Measurements from ENCODE around the gene COTL1.
"Not testable (repeated sequence)": the region's sequence is repeated elsewhere in the genome, so short reads cannot be mapped to it uniquely, and the experiment has no call there.

Gene COTL1

DNA sequence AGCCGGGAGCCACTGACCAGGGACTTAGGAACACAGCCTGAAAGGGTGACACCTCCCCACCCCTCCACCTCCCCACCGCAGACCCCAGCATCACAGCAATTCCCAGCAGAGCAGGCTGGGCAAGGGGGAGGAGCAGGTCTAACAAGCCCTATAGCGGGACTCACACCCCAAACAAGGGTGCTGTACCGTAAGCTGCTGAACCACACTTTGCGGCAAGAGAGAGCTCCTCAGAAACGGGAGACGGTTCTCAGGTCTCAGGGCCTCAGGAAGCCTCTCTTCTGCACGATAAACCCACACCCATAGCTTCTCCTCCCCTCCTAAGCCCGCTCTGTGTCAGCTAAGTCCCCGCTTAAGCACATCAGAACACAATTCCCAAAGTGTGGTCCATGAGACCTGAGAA lies 11.7 kb upstream of the COTL1 start:
- no peaks in the 10 kb centered on the region for H3K27me3 ChIP-seq (ENCODE audit: control insufficient read depth, insufficient read depth, low read length)
- H3K27ac ChIP-seq (ENCODE audit: low read depth, low read length), result no peak overlapping the region
- no peaks in the 10 kb centered on the region for H3K9me3 ChIP-seq (ENCODE audit: control insufficient read depth, insufficient read depth, low read depth, low read length)
- no peaks in the 10 kb centered on the region for H3K36me3 ChIP-seq (ENCODE audit: control insufficient read depth, insufficient read depth, low read length)
- peaks cover 6% of the 10 kb centered on the region for H3K4me1 ChIP-seq (ENCODE audit: control insufficient read depth, insufficient read depth, low read length)
- no peak overlapping the region for H3K4me3 ChIP-seq (ENCODE audit: low read depth, low read length)
- no peak overlapping the region for H3K9ac ChIP-seq (ENCODE audit: low read length)

DNA sequence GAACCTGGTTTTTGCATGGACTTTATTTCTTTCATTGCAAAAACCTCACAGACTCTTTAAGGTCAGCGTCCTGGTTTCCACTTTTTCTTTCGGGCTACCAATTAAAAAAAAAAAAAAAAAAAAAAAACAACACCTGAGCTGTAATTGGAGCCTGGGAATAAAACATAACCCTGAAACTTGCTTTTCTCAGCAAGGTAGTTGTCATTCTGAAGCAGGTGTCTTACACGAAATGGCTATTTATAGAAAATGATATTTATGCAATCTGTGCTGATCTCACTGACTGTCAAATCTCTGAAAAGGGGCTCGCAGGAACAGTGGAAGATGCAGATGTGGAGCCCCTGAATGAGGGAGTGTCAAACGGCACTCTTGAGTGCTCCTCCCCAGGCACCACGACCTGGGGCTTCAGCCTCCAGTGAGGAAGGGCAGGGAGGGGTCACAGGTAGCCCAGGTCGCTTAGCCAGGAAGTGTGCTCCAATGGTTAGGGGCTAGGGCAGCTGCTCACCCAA lies 10.4 kb upstream of the COTL1 start:
- peaks cover 6% of the 10 kb centered on the region for H3K4me1 ChIP-seq (ENCODE audit: control insufficient read depth, insufficient read depth, low read length)
- H3K27me3 ChIP-seq (ENCODE audit: control insufficient read depth, insufficient read depth, low read length), result no peaks in the 10 kb centered on the region
- H3K9ac ChIP-seq (ENCODE audit: low read length), result no peak overlapping the region
- H3K9me3 ChIP-seq (ENCODE audit: control insufficient read depth, insufficient read depth, low read depth, low read length), result no peaks in the 10 kb centered on the region
- no peaks in the 10 kb centered on the region for H3K36me3 ChIP-seq (ENCODE audit: control insufficient read depth, insufficient read depth, low read length)
- no peak overlapping the region for H3K27ac ChIP-seq (ENCODE audit: low read depth, low read length)
- no peak overlapping the region for H3K4me3 ChIP-seq (ENCODE audit: low read depth, low read length)

DNA sequence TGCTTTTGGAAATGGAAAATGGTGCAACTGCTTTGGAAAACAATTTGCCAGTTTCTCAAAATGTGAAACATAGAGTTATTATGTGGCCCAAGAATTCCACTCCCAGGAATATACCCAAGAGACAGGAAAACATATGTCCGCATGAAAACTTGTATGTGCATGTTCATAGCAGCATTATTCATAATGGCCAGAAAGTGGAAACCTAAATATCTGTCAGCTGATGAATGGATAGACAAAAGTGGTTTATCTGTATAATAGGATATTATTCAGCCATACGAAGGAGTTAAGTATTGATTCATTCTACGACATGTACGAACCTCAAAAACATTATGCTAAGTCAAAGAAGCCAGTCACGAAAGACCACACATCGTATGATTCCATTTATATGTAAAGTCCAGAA lies 7.7 kb upstream of the COTL1 start:
- H3K4me3 ChIP-seq (ENCODE audit: low read depth, low read length), result no peak overlapping the region
- no peaks in the 10 kb centered on the region for H3K36me3 ChIP-seq (ENCODE audit: control insufficient read depth, insufficient read depth, low read length)
- no peaks in the 10 kb centered on the region for H3K27me3 ChIP-seq (ENCODE audit: control insufficient read depth, insufficient read depth, low read length)

DNA sequence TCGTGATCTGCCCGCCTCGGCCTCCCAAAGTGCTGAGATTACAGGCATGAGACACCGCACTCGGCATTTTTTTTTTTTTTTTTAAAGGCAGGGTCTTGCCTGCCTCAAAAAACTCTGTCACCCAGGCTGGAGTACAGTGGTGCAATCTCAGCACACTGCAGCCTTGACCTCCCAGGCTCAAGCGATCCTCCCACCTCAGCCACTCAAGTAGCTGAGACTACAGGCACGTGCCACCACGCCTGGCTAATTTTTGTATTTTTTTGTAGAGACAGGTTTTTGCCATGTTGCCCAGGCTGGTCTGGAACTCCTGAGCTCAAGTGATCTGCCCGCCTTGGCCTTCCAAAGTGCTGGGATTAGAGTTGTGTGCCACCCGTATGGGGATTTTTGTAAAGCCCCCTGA lies 3.0 kb upstream of the COTL1 start:
- not testable (repeated sequence) for H3K27me3 ChIP-seq (ENCODE audit: control insufficient read depth, insufficient read depth, low read length); H3K27ac ChIP-seq (ENCODE audit: low read depth, low read length); H3K9ac ChIP-seq (ENCODE audit: low read length); H3K36me3 ChIP-seq (ENCODE audit: control insufficient read depth, insufficient read depth, low read length); H3K4me3 ChIP-seq (ENCODE audit: low read depth, low read length); H3K9me3 ChIP-seq (ENCODE audit: control insufficient read depth, insufficient read depth, low read depth, low read length)
- peaks cover 20% of the 10 kb centered on the region for H3K4me1 ChIP-seq (ENCODE audit: control insufficient read depth, insufficient read depth, low read length)

More for the DNA sequence above, 7.7 kb upstream of the COTL1 start:
- Histone ChIP-seq H3K27ac (ENCODE audit: low read depth, low read length) (no peak overlapping the region), H3K9ac (ENCODE audit: low read length) (no peak overlapping the region), H3K4me1 (ENCODE audit: control insufficient read depth, insufficient read depth, low read length) (peaks cover 10% of the 10 kb centered on the region), H3K9me3 (ENCODE audit: control insufficient read depth, insufficient read depth, low read depth, low read length) (no peaks in the 10 kb centered on the region)

DNA sequence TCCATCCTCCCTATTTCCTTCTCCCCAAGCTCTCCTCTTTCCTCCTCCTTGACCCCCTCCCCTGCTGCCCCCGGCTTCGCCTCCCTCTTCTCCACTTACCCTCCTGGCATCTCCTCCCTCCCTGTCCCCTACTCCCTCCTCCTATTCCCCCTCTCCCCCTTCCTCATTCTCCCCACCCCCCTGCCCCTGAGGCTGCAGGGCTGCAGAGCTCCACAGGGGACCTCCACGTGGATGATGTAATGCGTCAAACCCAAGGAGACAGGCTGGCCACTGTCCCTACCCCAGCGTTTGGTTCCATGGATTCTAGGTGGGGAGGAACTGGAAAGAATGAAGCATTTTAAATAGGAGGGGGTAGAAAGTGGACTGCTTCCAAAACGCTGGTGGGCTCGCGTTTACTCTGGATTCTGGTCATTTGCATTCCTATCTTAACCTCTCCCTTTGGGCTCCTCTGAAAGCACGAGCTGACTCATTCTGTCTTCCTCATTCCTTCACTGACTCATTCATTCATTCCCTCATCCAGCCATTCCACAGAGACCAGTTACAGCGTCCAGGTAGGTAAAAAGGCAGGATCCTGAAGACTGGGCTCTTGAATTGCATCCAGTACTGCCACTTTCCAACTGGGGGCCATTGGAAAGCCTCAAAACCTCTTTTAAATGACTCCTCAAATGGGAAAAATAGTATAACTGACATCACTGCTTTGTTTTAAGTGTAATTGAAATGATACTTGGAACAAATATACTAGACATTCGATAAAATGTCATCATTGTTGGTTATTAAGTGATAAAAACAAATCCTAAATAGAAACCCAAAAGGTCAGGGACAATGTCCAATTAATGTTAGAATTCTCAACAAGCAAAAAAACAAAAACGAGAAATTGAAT lies 943 bp upstream of the COTL1 start:
- H3K27ac ChIP-seq (ENCODE audit: low read depth, low read length), result peak overlapping the region; percentile 80
- peaks cover 12% of the 10 kb centered on the region; the same call in 1 of the 2 replicates for H3K36me3 ChIP-seq (ENCODE audit: control insufficient read depth, insufficient read depth, low read length)
- peak overlapping the region; percentile 90 for H3K4me3 ChIP-seq (ENCODE audit: low read depth, low read length)
- peaks cover 40% of the 10 kb centered on the region for H3K4me1 ChIP-seq (ENCODE audit: control insufficient read depth, insufficient read depth, low read length)
- no peaks in the 10 kb centered on the region for H3K9me3 ChIP-seq (ENCODE audit: control insufficient read depth, insufficient read depth, low read depth, low read length)
- H3K9ac ChIP-seq (ENCODE audit: low read length), result peak overlapping the region; percentile 77
- peaks cover 9% of the 10 kb centered on the region for H3K27me3 ChIP-seq (ENCODE audit: control insufficient read depth, insufficient read depth, low read length)

DNA sequence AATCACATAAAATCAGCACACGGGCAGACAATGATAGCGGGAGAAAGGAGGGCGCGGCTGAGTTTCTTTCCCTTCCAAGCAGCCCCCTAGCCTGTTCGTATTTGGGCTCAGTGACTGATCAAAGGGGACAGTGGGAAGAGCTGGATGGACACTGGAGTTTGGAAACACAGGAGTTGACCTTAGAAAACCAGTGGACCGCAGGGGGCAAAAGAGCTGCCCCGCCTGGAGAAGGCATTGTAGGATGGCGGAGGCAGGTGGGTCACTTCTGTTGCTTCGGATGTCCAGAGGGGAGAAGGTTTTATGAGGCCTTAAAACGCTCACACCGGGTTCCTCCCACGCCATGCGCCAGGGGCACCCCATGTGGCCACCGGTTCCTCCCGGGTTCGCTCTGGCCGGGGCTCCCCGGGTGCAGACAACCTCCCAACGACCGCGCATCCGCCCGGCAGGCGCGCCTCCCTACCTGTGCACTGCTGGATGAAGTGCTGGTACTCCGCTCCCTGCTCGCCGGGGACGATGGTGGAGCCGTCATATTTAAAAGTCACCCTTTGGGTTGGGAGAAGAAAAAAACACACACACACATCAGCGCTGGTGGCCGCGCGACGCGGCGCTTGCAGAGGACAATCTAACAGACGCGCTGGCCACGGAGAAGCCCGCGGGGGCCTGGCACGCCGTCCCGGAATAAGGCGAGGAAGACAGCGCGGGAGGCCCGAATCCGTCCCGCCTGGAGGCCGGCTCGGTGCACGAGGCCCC lies 662 bp downstream of the COTL1 start:
- Histone ChIP-seq H3K27me3 (ENCODE audit: control insufficient read depth, insufficient read depth, low read length) (peaks cover 9% of the 10 kb centered on the region), H3K27ac (ENCODE audit: low read depth, low read length) (no peak overlapping the region), H3K4me3 (ENCODE audit: low read depth, low read length) (peak overlapping the region; percentile 90), H3K9me3 (ENCODE audit: control insufficient read depth, insufficient read depth, low read depth, low read length) (no peaks in the 10 kb centered on the region), H3K4me1 (ENCODE audit: control insufficient read depth, insufficient read depth, low read length) (peaks cover 40% of the 10 kb centered on the region), H3K9ac (ENCODE audit: low read length) (peak overlapping the region; percentile 79), H3K36me3 (ENCODE audit: control insufficient read depth, insufficient read depth, low read length) (peaks cover 19% of the 10 kb centered on the region; the same call in 1 of the 2 replicates)

DNA sequence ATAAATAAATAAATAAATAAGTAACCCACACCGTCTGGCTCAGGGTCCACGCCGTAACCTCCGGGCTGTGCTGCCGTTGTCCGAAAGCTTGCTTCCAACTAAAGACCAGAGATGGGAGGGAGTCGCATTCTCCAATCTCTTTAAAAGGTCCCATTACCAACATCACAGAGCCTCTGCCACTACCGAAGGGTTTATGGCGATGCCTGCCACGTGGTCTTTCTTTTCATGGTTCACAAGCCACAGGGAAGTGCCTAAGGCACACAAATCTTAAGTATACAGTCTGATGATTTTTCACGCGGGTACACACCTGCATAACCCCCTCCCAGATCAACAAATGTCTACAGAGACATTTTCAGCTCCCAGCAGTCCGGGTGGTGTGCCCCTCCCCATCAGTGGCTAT lies 1.4 kb downstream of the COTL1 start:
- H3K9ac ChIP-seq (ENCODE audit: low read length), result peak overlapping the region; percentile 79
- peaks cover 25% of the 10 kb centered on the region for H3K36me3 ChIP-seq (ENCODE audit: control insufficient read depth, insufficient read depth, low read length)
- no peaks in the 10 kb centered on the region for H3K9me3 ChIP-seq (ENCODE audit: control insufficient read depth, insufficient read depth, low read depth, low read length)
- H3K4me1 ChIP-seq (ENCODE audit: control insufficient read depth, insufficient read depth, low read length), result peaks cover 35% of the 10 kb centered on the region
- no peak overlapping the region for H3K27ac ChIP-seq (ENCODE audit: low read depth, low read length)
- peak overlapping the region; percentile 90 for H3K4me3 ChIP-seq (ENCODE audit: low read depth, low read length)
- H3K27me3 ChIP-seq (ENCODE audit: control insufficient read depth, insufficient read depth, low read length), result peaks cover 9% of the 10 kb centered on the region

DNA sequence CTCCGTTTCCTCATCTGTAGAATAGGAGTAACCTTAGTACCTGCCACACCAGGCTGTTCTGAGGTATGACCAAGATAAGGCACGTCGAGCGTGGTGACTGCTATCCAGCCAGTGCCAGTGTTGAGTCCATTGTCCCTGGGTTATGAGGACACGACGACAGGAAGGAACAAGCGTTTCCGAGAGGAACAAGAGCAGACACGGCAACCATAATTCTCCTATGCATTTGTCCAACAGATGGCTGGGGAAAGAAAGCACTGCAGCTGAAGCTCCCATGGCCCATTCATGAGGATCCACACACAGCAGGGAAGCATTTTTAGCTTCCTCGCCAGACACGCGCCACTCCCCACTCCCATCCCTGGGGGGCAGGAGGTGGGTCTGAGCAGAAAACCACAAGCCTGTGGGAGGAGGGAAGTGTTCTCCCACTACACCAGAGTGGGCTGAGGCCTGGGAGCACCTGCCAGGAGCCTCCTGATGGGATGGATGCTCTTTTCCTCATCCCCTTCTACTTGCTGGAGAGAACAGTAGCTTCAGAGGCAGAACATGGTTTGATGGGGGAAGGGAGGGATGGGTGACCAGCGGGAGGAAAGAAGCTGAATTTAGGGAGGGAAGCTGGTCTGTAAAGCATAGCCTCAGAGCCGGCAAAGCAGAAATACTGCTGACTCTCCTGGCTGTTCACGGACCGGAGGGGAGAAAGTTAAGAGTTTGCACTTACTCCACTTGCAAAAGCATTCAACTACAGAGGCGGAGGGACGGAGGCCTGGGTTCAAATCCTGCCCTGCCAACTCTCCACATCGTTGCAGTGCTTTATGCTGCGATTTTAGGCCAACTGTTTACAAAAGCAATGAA lies 2.7 kb downstream of the COTL1 start:
- H3K27me3 ChIP-seq (ENCODE audit: control insufficient read depth, insufficient read depth, low read length), result peaks cover 9% of the 10 kb centered on the region
- no peak overlapping the region for H3K9ac ChIP-seq (ENCODE audit: low read length)
- H3K4me1 ChIP-seq (ENCODE audit: control insufficient read depth, insufficient read depth, low read length), result peaks cover 35% of the 10 kb centered on the region
- no peak overlapping the region for H3K27ac ChIP-seq (ENCODE audit: low read depth, low read length)
- H3K9me3 ChIP-seq (ENCODE audit: control insufficient read depth, insufficient read depth, low read depth, low read length), result no peaks in the 10 kb centered on the region
- peaks cover 32% of the 10 kb centered on the region for H3K36me3 ChIP-seq (ENCODE audit: control insufficient read depth, insufficient read depth, low read length)
- no peak overlapping the region for H3K4me3 ChIP-seq (ENCODE audit: low read depth, low read length)

DNA sequence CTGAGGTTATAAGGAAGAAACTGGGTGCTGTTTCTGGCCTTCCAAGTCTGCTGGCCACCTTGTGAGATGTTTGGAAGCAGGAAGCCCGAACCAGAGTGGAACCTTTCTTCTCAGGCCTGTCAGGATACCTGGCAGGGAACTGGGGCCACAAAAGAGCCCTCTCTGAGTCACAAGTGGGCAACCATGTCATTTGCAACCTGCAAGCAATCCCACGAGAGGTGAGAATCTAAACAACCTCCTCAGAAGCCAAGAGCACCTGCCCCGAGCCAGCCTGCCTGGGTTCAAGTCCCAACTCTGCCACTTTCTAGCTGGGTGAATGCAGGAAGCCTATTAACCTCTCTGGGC lies 3.3 kb downstream of the COTL1 start:
- Histone ChIP-seq H3K36me3 (ENCODE audit: control insufficient read depth, insufficient read depth, low read length) (peaks cover 36% of the 10 kb centered on the region), H3K4me1 (ENCODE audit: control insufficient read depth, insufficient read depth, low read length) (peaks cover 34% of the 10 kb centered on the region), H3K27ac (ENCODE audit: low read depth, low read length) (no peak overlapping the region), H3K27me3 (ENCODE audit: control insufficient read depth, insufficient read depth, low read length) (peaks cover 9% of the 10 kb centered on the region), H3K9ac (ENCODE audit: low read length) (peak overlapping the region; percentile 3), H3K9me3 (ENCODE audit: control insufficient read depth, insufficient read depth, low read depth, low read length) (no peaks in the 10 kb centered on the region), H3K4me3 (ENCODE audit: low read depth, low read length) (no peak overlapping the region)

DNA sequence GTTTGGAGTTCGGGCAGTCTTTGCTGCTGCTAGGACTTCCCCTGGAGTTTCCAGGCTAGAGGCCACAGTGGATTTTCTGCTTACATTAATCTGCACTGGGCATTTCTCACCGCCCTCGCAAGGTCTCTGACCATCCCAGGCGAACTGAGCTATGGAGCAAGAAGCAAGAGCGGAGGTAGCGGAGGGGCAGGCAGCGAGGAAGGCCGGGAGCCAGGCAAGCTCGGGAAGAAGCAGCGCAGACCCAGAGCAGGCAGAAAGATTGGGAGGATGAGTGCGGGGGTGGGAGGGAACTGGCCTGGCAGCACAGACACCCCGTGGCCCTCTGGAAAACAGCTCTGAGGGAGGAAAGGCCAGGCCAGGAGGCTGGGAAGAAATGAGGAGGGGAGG lies 3.8 kb downstream of the COTL1 start:
- peaks cover 36% of the 10 kb centered on the region for H3K36me3 ChIP-seq (ENCODE audit: control insufficient read depth, insufficient read depth, low read length)
- H3K9ac ChIP-seq (ENCODE audit: low read length), result peak overlapping the region; percentile 3
- H3K27me3 ChIP-seq (ENCODE audit: control insufficient read depth, insufficient read depth, low read length), result peaks cover 9% of the 10 kb centered on the region
- no peaks in the 10 kb centered on the region for H3K9me3 ChIP-seq (ENCODE audit: control insufficient read depth, insufficient read depth, low read depth, low read length)
- no peak overlapping the region for H3K27ac ChIP-seq (ENCODE audit: low read depth, low read length)
- peaks cover 29% of the 10 kb centered on the region for H3K4me1 ChIP-seq (ENCODE audit: control insufficient read depth, insufficient read depth, low read length)
- no peak overlapping the region for H3K4me3 ChIP-seq (ENCODE audit: low read depth, low read length)
